AG09309 (cell line): ENCODE data around the gene TKTL2.

ENCODE experiments used
- DNase-seq: peaks from one replicate; pipeline ENCODE4 v3.0.0-alpha.2; 2010; ENCODE audit warnings: low read depth
- H3K4me3 ChIP-seq: 2 replicates; pipeline ENCODE4 v1.5.1; 2011; ENCODE audit warnings: mild to moderate bottlenecking, low read depth, low read length, moderate library complexity; ENCODE audit not compliant: control insufficient read depth
- TF ChIP-seq, protein P1 (sequence below): IDR thresholded peaks from 2 replicates; pipeline ENCODE4 v1.5.1; 2011; ENCODE audit warnings: mild to moderate bottlenecking, low read depth, low read length, inconsistent platforms; ENCODE audit not compliant: insufficient read depth, control insufficient read depth; ENCODE audit errors: missing control alignments

Gene TKTL2, protein sequence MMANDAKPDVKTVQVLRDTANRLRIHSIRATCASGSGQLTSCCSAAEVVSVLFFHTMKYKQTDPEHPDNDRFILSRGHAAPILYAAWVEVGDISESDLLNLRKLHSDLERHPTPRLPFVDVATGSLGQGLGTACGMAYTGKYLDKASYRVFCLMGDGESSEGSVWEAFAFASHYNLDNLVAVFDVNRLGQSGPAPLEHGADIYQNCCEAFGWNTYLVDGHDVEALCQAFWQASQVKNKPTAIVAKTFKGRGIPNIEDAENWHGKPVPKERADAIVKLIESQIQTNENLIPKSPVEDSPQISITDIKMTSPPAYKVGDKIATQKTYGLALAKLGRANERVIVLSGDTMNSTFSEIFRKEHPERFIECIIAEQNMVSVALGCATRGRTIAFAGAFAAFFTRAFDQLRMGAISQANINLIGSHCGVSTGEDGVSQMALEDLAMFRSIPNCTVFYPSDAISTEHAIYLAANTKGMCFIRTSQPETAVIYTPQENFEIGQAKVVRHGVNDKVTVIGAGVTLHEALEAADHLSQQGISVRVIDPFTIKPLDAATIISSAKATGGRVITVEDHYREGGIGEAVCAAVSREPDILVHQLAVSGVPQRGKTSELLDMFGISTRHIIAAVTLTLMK

DNA sequence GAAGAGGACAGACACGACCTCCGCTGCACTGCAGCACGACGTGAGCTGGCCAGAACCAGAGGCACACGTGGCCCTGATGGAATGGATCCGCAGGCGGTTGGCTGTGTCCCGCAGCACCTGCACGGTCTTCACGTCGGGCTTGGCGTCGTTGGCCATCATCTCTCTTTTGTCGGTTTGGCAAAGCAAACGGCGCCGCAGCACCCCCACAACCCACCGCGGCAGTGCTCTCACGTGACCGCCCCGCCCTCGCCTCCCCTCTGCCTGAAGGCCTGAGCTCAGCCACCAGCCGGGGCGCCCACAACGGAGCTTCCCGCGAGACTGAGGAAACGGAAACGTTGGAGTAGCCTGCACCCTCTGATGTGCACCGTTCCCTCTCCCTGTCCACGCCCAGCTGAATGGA is at the start of gene TKTL2:
TKTL2 (minus strand) TSS at position 179 of the 400 bp plus-strand sequence; CDS start at position 159, 20 bp downstream.
- TF ChIP-seq, protein P1, sequence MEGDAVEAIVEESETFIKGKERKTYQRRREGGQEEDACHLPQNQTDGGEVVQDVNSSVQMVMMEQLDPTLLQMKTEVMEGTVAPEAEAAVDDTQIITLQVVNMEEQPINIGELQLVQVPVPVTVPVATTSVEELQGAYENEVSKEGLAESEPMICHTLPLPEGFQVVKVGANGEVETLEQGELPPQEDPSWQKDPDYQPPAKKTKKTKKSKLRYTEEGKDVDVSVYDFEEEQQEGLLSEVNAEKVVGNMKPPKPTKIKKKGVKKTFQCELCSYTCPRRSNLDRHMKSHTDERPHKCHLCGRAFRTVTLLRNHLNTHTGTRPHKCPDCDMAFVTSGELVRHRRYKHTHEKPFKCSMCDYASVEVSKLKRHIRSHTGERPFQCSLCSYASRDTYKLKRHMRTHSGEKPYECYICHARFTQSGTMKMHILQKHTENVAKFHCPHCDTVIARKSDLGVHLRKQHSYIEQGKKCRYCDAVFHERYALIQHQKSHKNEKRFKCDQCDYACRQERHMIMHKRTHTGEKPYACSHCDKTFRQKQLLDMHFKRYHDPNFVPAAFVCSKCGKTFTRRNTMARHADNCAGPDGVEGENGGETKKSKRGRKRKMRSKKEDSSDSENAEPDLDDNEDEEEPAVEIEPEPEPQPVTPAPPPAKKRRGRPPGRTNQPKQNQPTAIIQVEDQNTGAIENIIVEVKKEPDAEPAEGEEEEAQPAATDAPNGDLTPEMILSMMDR: no peak
- no peak within 1 kb of the TSS for H3K4me3 ChIP-seq
- DNase-seq: no peak

DNA sequence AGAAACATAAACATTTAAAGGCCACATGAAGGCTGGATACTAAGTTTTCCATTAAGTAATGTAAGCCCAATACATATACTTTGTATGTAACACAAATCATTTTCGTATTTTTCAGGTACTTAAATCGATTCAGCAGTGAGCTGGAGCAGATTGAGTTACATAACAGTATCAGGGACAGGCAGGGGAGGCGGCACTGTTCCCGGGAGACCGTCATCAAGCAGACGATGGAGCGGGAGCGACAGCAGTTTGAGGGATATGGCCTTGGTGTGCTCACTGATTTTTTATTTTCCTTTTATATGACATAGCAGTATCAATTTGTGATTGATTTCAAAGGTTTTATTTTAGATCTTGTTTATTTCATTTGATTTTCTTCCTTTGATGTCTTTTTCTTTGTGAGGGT is 41.6 kb upstream of the TKTL2 start:
- DNase-seq: no peak
- TF ChIP-seq, protein P1: no peak
- no peak overlapping the region for H3K4me3 ChIP-seq

DNA sequence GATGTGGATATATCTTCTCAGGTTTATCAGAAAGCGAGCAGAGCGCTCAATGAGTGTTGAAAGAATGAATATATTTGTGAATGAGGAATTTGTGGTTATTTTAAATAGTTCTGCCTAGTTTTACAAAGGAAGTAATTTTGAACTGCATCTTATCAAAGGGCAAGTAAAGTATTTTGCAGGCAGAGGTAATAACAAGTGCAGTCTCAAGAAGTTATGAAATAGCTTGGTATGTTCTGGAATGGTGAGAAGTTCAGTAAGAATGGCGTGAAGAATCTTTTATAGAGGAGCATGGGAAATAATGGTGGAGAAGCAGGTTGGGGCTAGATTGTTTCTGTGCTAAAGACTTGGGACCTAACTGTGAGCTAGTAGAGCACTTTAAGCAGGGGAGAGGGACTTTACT is 31.8 kb upstream of the TKTL2 start:
- TF ChIP-seq, protein P1: no peak
- H3K4me3 ChIP-seq: no peak overlapping the region
- DNase-seq: no peak

DNA sequence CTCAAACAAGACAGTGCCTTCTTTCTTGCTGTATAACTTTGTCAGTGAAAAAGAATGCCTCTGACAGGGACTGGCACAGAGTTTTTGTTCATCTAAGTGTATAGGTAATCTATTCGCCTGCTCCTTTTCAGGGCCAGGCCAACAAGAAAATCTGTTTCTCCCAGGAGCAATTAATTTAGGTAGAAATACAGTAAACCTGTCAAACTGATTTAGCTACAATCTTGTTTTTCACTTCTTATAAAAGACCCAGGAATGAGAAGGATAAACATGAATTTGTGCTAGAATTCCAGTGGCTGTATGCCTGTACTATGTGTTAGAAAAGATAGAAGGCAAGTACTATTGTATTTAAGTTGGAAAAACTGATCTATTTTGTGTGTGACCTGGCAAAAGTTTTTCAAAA is 27.0 kb upstream of the TKTL2 start:
- H3K4me3 ChIP-seq: no peak overlapping the region

DNA sequence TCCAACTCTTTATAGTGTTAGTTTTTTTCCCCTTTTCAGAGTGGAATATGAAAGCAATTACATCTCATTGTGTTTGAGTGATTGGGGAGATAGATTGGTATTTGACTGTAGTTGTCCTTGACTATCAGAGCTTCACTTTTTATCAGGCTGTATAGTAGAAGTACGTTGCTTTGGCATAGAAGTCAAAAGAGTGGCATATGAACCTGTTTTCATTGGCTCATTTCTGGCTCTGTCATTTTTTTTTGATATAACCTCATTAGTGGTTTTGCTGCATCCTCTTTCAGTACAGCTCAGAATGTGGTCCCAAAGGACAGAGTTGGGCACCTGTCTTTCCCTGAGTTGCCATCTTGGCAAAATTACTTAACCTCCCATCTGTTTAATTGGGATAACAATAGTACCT is 22.3 kb upstream of the TKTL2 start:
- peak overlapping the region; percentile 99 for H3K4me3 ChIP-seq
- DNase-seq: no peak
- TF ChIP-seq, protein P1: no peak

More for the DNA sequence above, 27.0 kb upstream of the TKTL2 start:
- no peak for DNase-seq
- TF ChIP-seq, protein P1: no peak

DNA sequence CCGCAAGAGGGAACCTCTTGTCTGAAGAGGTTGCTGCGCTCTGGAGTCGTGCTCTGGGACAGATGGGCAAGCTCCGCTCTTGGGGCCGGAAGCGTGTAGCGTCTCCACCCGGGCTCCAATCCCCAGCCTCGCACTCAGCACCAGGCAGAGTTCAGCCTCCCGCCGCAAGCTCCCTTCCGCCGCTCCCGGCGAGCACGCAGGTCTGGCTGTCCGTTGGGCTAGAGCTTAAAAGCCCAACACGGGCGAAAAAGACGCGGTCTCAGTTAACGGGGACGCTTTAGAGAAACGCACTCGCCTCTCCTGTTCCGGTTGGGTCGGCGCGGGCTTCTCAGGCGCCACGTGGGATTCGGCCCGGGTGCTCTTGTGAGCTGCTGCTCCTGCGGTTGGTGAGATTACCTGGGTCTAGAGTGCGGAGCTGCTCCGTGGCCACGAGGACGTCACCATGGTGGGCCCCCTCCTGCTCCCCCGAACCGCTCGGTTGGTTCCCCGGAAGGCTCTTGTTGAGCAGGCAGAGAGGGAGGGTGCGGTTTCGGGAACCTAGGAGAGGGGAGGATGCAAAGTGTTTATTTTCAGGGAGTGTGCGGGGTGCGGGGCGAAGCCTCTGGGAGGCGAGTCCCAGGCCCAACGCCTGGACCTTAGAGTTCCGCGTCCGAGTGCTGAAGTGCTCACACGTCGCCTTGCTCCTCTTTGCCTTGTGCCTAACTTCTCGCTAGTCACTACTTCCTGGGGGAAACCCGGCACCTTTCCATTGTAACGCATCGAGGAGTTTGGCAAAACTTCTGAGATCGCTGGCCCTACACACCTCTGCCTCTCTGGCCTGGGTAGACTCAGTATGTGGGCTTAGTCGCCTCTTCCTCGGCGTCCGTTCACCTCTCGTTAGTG is 21.0 kb upstream of the TKTL2 start, which contains the start of gene TMA16:
TMA16 (plus strand) TSS at position 331 of the 882 bp plus-strand sequence; CDS start at position 443, 112 bp downstream.
- peak; percentile 72 for DNase-seq
- H3K4me3 ChIP-seq: peak within 1 kb of the TSS; percentile 99
- TF ChIP-seq, protein P1: peak; percentile 2
